Measurements from ENCODE around the gene COL5A1. TPM values are rescaled to one million over a fixed set of nuclear protein-coding genes. Genes with fewer than 3 reads are reported as not detected.

The COL5A1 gene
- total and polyA plus RNA-seq, 4 donors = 12.2 to 169 (median 65.4) TPM

- Histone ChIP-seq H3K4me3 (no peak overlapping the region), H3K4me1 (ENCODE audit: control insufficient read depth in 5 of 5, insufficient read depth in 5 of 5, low read length in 5 of 5) (no peaks in the 10 kb centered on the region), H3K9me3 (ENCODE audit: control insufficient read depth in 4 of 4, insufficient read depth in 3 of 4, low read length in 3 of 4) (peaks cover 0 to 2% (median 0%) of the 10 kb centered on the region in 4 donors), H3K27ac (ENCODE audit: low read depth in 1 of 2, low read length in 1 of 2) (no peak overlapping the region), H3K9ac (ENCODE audit: insufficient read depth in 1 of 2, low read length in 2 of 2) (no peak overlapping the region), H3K36me3 (ENCODE audit: control insufficient read depth in 4 of 4, insufficient read depth in 4 of 4, low read length in 4 of 4) (peaks cover 0 to 28% (median 6%) of the 10 kb centered on the region in 4 donors), H3K27me3 (ENCODE audit: control insufficient read depth in 3 of 3, insufficient read depth in 3 of 3, low read length in 2 of 3) (no peaks in the 10 kb centered on the region)
- DNase-seq (no peak), ATAC-seq (ENCODE audit: insufficient read depth, low FRiP score) (no peak)
- 92 to 94% methylated on average over 11 of the region's 11 CpGs for WGBS, 2 donors
- TF ChIP-seq CTCF (IDR thresholded peaks at IDR 0.05; ENCODE audit: control extremely low read depth, extremely low read depth) = no peak
Measured at GRCh38 chr9:134719331-134719730, 77.7 kb downstream of the COL5A1 start.

- WGBS, 2 donors = 89 to 90% methylated on average over 17 of the region's 17 CpGs
Measured at GRCh38 chr9:134720136-134720753, 78.6 kb downstream of the COL5A1 start.

GRCh38 chr9:134720796-134721195 lies 79.2 kb downstream of the COL5A1 start:
- Histone ChIP-seq H3K4me1 (ENCODE audit: control insufficient read depth in 5 of 5, insufficient read depth in 5 of 5, low read length in 5 of 5) (no peaks in the 10 kb centered on the region), H3K36me3 (ENCODE audit: control insufficient read depth in 4 of 4, insufficient read depth in 4 of 4, low read length in 4 of 4) (peaks cover 0 to 31% (median 6%) of the 10 kb centered on the region in 4 donors), H3K9me3 (ENCODE audit: control insufficient read depth in 4 of 4, insufficient read depth in 3 of 4, low read length in 3 of 4) (peaks cover 0 to 2% (median 0%) of the 10 kb centered on the region in 4 donors), H3K27ac (ENCODE audit: low read depth in 1 of 2, low read length in 1 of 2) (no peak overlapping the region), H3K9ac (ENCODE audit: insufficient read depth in 1 of 2, low read length in 2 of 2) (no peak overlapping the region), H3K27me3 (ENCODE audit: control insufficient read depth in 3 of 3, insufficient read depth in 3 of 3, low read length in 2 of 3) (no peaks in the 10 kb centered on the region), H3K4me3 (no peak overlapping the region)
- WGBS, 2 donors = 94 to 98% methylated on average over 9 of the region's 9 CpGs
- no peak for TF ChIP-seq CTCF (IDR thresholded peaks at IDR 0.05; ENCODE audit: control extremely low read depth, extremely low read depth)
- no peak for ATAC-seq (ENCODE audit: insufficient read depth, low FRiP score)
- no peak for DNase-seq

More at GRCh38 chr9:134720136-134720753, 78.6 kb downstream of the COL5A1 start:
- no peak for DNase-seq
- no peaks in the 10 kb centered on the region for H3K4me1 ChIP-seq (ENCODE audit: control insufficient read depth in 5 of 5, insufficient read depth in 5 of 5, low read length in 5 of 5)
- H3K36me3 ChIP-seq (ENCODE audit: control insufficient read depth in 4 of 4, insufficient read depth in 4 of 4, low read length in 4 of 4) = peaks cover 0 to 29% (median 6%) of the 10 kb centered on the region in 4 donors
- ATAC-seq (ENCODE audit: insufficient read depth, low FRiP score) = no peak
- no peak overlapping the region for H3K27ac ChIP-seq (ENCODE audit: low read depth in 1 of 2, low read length in 1 of 2)
- H3K27me3 ChIP-seq (ENCODE audit: control insufficient read depth in 3 of 3, insufficient read depth in 3 of 3, low read length in 2 of 3) = no peaks in the 10 kb centered on the region
- TF ChIP-seq CTCF (IDR thresholded peaks at IDR 0.05; ENCODE audit: control extremely low read depth, extremely low read depth) = no peak
- H3K9ac ChIP-seq (ENCODE audit: insufficient read depth in 1 of 2, low read length in 2 of 2) = no peak overlapping the region
- H3K9me3 ChIP-seq (ENCODE audit: control insufficient read depth in 4 of 4, insufficient read depth in 3 of 4, low read length in 3 of 4) = peaks cover 0 to 2% (median 0%) of the 10 kb centered on the region in 4 donors
- no peak overlapping the region for H3K4me3 ChIP-seq

Measured in lung (tissue), 12 donors.